HG02840 (cell line): ENCODE results near the gene PTPRB.

Experiments
- ATAC-seq: cut with Tn5 transposase; IDR thresholded peaks from one replicate; pipeline ENCODE4 v1.9.1; 2021; ENCODE audit warnings: mild to moderate bottlenecking, moderate library complexity, moderate number of reproducible peaks; ENCODE audit not compliant: unreplicated experiment, low FRiP score

Gene PTPRB

GRCh38 chr12:70467918-70468733 is 169.1 kb downstream of the PTPRB start:
- no peak for ATAC-seq

GRCh38 chr12:70467476-70467875 is 169.8 kb downstream of the PTPRB start:
- no peak for ATAC-seq

GRCh38 chr12:70466753-70467152 is 170.5 kb downstream of the PTPRB start:
- no peak for ATAC-seq
